IMR-90 (cell line): Measurements from ENCODE around the gene CDCA4. TPM values are rescaled to one million over a fixed set of nuclear protein-coding genes. Genes with fewer than 3 reads are reported as not detected.

Experiments
- polyA plus RNA-seq, 3 experiments: library from polyadenylated mRNA; depleted of rRNA; stranded (reverse); fragments of >200 nt; gene quantifications; 2 replicates each; pipeline ENCODE4 v1.2.3, GENCODE V29; 2012; ENCODE audit warnings: low replicate concordance in 1 of 3
- total RNA-seq: library from RNA; depleted of rRNA; stranded (reverse); fragments of >200 nt; gene quantifications from 2 replicates; pipeline ENCODE4 v1.2.3, GENCODE V29; 2012; rRNA removed

CDCA4 gene
- total and polyA plus RNA-seq, 2 of the 4 experiments (the other 2 are of a cell fraction) = 17.7 to 18.6 TPM

Other genes starting within 250 kb of the CDCA4 start
- 182 and 193 TPM in 2 replicates for gene AKT1, start 225.3 kb downstream of the CDCA4 start, total RNA-seq
- gene AKT1, start 225.3 kb downstream of the CDCA4 start, polyA plus RNA-seq (2012; rRNA removed) = 221 and 242 TPM in 2 replicates
- gene ZBTB42, start 220.0 kb downstream of the CDCA4 start, total RNA-seq = 1.1 and 1.3 TPM in 2 replicates
- gene ZBTB42, start 220.0 kb downstream of the CDCA4 start, polyA plus RNA-seq (2012; rRNA removed) = 2.3 and 3.6 TPM in 2 replicates
- 3.6 and 4.2 TPM in 2 replicates for gene CEP170B, start 155.8 kb downstream of the CDCA4 start, total RNA-seq
- 13.1 and 17.5 TPM in 2 replicates for gene CEP170B, start 155.8 kb downstream of the CDCA4 start, polyA plus RNA-seq (2012; rRNA removed)
- not detected in 2 replicates for gene PLD4, start 96.2 kb downstream of the CDCA4 start, total RNA-seq
- 0.05 and 0.07 TPM in 2 replicates for gene PLD4, start 96.2 kb downstream of the CDCA4 start, polyA plus RNA-seq (2012; rRNA removed)
- 6.7 and 7.9 TPM in 2 replicates for gene AHNAK2, start 42.7 kb downstream of the CDCA4 start, total RNA-seq
- gene AHNAK2, start 42.7 kb downstream of the CDCA4 start, polyA plus RNA-seq (2012; rRNA removed) = 2.5 and 2.6 TPM in 2 replicates
- 2.2 and 2.7 TPM in 2 replicates for gene CLBA1, start 35.3 kb downstream of the CDCA4 start, total RNA-seq
- 5.2 and 6.2 TPM in 2 replicates for gene CLBA1, start 35.3 kb downstream of the CDCA4 start, polyA plus RNA-seq (2012; rRNA removed)
- under 0.01 TPM in 2 replicates for gene GPR132, start 44.3 kb upstream of the CDCA4 start, total RNA-seq
- gene GPR132, start 44.3 kb upstream of the CDCA4 start, polyA plus RNA-seq (2012; rRNA removed) = 0.10 and 0.19 TPM in 2 replicates
- 0.18 and 0.28 TPM in 2 replicates for gene JAG2, start 147.7 kb upstream of the CDCA4 start, total RNA-seq
- gene JAG2, start 147.7 kb upstream of the CDCA4 start, polyA plus RNA-seq (2012; rRNA removed) = 0.20 and 0.58 TPM in 2 replicates
- 5.6 and 6.4 TPM in 2 replicates for gene NUDT14, start 160.2 kb upstream of the CDCA4 start, total RNA-seq
- 9.3 and 11.8 TPM in 2 replicates for gene NUDT14, start 160.2 kb upstream of the CDCA4 start, polyA plus RNA-seq (2012; rRNA removed)
- gene BTBD6, start 227.4 kb upstream of the CDCA4 start, total RNA-seq = 31.4 and 43.9 TPM in 2 replicates
- 33.9 and 37.4 TPM in 2 replicates for gene BTBD6, start 227.4 kb upstream of the CDCA4 start, polyA plus RNA-seq (2012; rRNA removed)